GM08714 (cell line): ENCODE results near the gene MZF1.
"Not testable (repeated sequence)": the region's sequence is repeated elsewhere in the genome, so short reads cannot be mapped to it uniquely, and the experiment has no call there.

Experiments used
- H3K4me3 ChIP-seq: fragments of 200-500 bp; sonication (Bioruptor generic); 2 replicates; pipeline ENCODE4 v1.5.1; 2014; ENCODE audit warnings: mild to moderate bottlenecking, low read length, inconsistent platforms
- ZNF274 ChIP-seq: IDR thresholded peaks from 2 replicates; pipeline ENCODE4 v1.6.1; 2012; ENCODE audit warnings: mild to moderate bottlenecking, low read depth, low read length

The MZF1 gene

GRCh38 chr19:58572818-58573657 is at the start of gene MZF1:
Gene MZF1 (minus strand): TSS chr19:58573335. CDS start chr19:58571389, 1,946 bp downstream.
- H3K4me3 ChIP-seq: peak within 1 kb of the TSS; percentile 66
- no peak for TF ChIP-seq ZNF274

DNA sequence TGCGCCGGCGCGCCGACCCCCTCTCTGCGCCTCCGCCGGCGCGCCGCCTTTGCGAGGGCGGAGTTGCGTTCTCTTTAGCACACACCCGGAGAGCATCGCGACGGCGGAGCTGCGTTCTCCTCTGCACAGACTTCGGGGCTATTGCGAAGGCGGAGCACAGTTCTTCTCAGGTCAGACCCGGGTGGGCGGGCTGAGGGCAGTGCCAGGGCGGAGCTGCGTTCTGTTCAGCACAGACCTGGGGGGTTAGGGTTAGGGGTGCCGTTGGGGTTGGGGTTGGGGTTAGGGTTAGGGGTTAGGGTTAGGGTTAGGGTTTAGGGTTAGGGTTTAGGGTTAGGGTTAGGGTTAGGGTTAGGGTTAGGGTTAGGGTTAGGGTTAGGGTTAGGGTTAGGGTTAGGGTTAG is 34.1 kb upstream of the MZF1 start:
- not testable (repeated sequence) for H3K4me3 ChIP-seq

DNA sequence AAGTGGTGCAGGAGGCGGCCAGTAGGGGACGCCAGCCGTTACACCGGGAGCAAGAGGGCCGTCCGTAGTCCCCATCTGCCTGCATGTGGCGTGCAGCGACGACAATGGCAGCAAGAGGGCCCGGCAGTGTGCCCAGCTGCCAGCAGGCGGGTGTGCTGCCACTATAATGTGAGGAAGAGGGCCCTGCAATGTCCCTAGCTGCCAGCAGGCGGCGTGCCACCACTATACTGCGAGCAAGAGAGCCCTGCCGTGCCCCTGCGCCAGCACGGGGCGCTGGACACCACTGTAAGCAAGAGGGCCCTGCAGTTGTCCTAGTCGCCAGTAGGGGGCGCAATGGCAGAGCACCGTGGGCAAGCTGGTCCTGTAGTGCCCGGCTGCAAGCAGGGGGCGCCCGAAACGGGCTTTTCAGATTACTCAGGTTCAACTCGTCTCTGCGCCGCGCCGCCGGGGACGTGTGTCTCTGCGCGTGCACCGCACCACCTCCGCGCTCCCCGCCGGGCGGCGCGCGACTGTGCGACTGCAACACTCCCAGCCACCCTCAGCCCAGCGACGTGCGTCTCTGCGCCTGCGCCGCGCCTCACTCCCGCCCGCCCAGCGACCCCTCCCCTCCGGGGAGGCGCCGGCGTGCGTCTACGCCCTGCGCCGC is 33.2 kb upstream of the MZF1 start:
- not testable (repeated sequence) for H3K4me3 ChIP-seq

DNA sequence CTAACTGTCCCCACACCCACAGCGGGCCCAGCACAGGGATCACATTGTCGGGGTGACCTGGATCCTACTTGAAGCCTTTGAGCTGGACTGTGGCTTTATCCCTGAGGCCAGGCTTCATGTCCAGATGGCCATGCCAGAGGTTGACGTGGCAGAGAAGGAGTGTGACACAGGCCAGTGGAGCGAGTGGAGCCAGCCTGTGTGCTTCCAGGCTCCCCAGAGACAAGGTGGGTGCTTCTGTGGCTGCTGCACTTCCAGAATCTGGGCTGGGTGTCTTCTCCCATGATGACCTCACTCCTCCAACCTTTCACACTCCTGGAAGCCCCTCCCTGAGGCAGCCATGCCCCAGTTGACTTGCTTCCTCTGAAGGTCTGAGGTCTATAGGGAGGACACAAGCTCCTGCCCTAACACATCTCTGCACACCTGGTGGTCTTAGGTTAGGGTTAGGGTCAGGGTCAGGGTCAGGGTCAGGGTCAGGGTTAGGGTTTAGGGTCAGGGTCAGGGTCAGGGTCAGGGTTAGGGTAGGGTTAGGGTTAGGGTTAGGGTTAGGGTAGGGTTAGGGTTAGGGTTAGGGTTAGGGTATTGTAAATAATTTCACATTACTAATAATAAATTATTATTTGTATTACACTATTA is 13.1 kb upstream of the MZF1 start:
- TF ChIP-seq ZNF274: no peak
- no peak overlapping the region for H3K4me3 ChIP-seq

- H3K4me3 ChIP-seq: no peak overlapping the region
- no peak for TF ChIP-seq ZNF274
Measured at GRCh38 chr19:58585442-58586132, 12.5 kb upstream of the MZF1 start.

- no peak overlapping the region for H3K4me3 ChIP-seq
- no peak for TF ChIP-seq ZNF274
Measured at GRCh38 chr19:58584498-58585441, 11.6 kb upstream of the MZF1 start.

GRCh38 chr19:58582985-58583384 is 9.8 kb upstream of the MZF1 start:
- no peak for TF ChIP-seq ZNF274
- H3K4me3 ChIP-seq: no peak overlapping the region

- no peak overlapping the region for H3K4me3 ChIP-seq
Measured at GRCh38 chr19:58581227-58582141, 8.3 kb upstream of the MZF1 start.

DNA sequence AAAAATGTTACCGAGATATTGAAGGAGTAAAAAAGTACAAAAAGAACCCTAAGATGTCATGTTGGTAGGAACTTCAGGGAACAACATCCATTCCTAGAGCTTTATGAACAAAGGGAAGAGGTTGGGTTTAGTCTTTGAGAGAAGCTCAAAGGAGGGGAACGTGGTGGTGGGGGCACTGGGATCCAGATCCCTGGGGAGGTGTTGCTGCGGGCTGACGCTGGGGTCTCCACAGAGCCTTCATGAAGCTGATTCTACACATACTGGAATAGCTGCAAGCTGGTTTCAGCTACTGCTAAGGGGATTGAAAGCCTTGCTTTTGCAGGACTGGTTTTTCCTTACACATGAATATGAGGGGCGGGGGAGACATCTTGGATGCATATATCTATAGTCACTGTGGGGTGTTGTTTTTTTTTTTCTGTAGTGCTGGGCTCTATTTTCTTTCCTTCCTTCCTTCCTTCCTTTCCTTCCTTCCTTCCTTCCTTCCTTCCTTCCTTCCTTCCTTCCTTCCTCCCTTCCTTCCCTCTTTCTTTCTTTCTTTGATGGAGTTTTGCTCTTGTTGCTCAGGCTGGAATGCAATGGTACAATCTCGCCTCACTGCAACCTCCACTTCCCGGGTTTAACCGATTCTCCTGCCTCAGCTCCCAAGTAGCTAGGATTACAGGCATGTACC is 6.5 kb upstream of the MZF1 start:
- H3K4me3 ChIP-seq: no peak overlapping the region
- no peak for TF ChIP-seq ZNF274

More at GRCh38 chr19:58581227-58582141, 8.3 kb upstream of the MZF1 start:
- no peak for TF ChIP-seq ZNF274

DNA sequence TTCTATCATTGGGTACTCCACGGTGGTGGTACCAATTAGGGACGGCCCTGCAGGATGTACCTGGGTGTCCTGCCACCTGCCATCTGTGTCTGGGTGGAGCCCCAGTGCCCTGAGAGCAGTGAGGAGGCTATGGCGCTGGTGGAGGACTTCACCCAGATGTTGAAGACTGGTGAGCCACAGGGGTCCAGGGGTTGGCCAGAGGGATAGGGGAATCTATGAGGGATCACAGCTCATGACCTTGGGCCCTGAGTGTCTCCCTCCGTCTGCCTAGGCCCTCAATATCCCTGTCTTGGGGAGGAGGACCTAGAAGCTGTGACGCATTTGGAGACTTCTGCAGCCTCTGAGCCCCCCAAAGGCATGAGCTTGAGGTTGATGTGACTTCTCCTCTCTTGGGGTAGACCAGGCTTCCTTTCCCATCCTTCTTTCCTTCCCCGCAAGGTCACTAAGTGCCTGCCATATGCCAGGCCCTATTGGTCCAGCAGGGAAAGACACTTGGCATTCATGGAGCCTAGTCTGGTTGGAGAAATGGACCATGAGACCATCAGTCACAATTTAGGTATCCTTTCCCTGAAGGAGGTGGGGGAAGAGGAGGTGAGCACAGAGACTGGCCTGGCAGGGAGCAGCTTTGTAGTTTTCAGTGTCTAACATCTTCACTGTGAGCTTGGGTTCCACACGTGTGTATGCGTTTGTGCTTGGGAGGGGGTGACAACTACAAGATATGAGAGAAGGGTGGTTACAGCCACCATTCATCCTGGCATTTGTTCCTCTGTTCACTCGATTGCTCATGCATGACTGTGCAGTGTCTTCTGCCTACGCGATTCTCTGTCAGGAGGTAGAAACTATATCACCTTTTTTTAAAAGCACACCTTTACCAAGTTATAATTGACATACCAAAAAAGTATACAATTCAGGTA is 5.1 kb upstream of the MZF1 start:
- no peak for TF ChIP-seq ZNF274
- H3K4me3 ChIP-seq: no peak overlapping the region

GRCh38 chr19:58577581-58577980 is 4.4 kb upstream of the MZF1 start:
- H3K4me3 ChIP-seq: not testable (repeated sequence)
